NCI-H2171 treated with DMSO at 0.1 percent for 48 hours (cell line): ENCODE data around the gene SYCP2.

Source experiments
- DNase-seq: peaks from one replicate; lab custom pipeline; 2025; lab: John Stamatoyannopoulos, UW

The SYCP2 gene

GRCh38 chr20:59823030-59823423 is 110.4 kb downstream of the SYCP2 start:
- no peak for DNase-seq

DNA sequence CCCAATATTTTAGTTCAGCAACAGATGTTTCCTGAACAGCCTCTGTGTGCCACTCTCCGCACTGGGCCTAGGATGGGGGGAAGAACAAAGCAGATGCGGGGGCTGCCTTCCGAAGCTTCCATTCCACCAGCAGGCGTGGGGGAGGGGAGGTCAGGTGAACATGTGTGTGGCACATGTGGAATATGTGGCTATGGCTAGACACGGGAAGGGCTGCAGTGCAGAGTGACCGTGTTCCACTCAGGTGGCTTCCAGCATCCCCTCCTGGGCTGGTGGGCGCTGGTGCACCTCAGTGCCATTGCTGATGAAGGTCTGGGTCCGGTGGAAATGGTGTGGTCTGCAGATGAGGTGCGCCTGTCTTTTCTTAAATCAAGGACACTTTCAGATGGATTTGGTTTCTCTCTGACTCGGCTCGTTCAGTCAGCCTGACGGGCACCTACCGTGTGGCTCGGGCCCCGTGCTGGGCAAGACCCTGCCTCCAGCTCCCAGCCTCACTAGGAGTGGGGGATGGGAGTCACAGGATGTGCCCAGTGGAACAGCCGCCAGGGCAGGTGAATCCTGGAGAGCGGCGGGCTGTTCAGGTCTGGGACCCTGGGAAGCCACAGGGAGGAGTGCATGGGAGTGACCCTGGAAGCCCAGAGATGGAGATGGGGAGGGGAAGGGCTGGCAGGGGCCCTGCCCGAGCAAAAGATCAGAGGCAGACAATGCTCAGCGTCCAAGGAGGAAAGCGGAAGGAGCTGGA is 111.0 kb downstream of the SYCP2 start:
- no peak for DNase-seq

DNA sequence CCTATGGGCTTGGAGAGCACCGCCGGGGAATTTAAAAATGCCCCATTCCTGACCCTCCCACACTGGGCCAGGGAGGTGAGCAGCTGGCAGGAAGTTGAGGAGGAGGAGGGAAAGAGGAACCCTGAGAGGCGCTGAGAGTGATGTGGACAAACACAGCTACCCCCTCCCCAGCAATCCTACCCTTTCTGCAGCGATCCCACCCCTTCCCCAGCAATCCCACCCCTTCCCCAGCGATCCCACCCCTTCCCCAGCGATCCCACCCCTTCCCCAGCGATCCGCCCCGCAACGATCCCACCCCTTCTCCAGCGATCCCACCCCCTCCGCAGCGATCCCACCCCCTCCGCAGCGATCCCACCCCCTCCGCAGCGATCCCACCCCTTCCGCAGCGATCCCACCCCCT is 111.6 kb downstream of the SYCP2 start:
- DNase-seq: no peak

- no peak for DNase-seq
Observed at GRCh38 chr20:59821201-59821600, 112.2 kb downstream of the SYCP2 start.

- peak; percentile 86 for DNase-seq
Observed at GRCh38 chr20:59820204-59821041, 113.0 kb downstream of the SYCP2 start.

- no peak for DNase-seq
Observed at GRCh38 chr20:59819496-59820203, 113.8 kb downstream of the SYCP2 start.

- DNase-seq: no peak
Observed at GRCh38 chr20:59818911-59819310, 114.5 kb downstream of the SYCP2 start.

DNA sequence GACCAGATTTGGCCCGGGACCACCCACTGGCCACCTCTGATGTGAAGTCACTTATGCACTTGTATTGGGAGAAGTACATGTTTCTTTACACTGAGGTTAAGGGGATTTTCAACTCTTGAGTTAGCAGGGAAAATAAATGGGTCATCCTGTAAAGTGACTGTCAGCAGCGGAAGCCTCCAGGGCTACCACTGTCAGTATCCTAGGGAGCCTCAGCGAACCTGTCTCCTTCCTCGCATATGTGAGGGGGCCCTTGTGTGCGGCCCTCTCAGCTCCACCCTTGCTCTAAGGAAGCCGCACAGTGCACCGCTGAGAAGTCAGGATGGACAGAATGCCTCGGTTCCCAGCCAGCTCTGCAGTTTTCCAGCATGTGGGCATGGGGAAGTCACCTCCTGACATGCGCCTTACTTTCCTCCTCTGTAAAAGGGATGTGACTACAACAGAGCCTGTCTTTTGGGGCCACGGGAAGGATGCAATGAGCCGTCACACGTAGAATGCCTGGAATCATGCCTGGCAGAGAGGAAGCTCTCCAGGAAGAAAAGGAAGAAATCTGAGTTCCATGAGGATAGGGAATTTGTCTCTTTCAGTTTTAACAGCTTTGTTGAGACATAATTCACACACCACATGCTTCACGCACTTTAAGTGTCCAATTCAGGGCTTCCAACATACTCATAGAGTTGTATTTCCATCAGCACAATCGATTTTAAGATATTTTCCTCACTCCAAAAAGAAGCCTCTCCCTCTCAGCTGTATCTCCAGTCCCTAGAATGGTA is 115.4 kb downstream of the SYCP2 start:
- DNase-seq: no peak

DNA sequence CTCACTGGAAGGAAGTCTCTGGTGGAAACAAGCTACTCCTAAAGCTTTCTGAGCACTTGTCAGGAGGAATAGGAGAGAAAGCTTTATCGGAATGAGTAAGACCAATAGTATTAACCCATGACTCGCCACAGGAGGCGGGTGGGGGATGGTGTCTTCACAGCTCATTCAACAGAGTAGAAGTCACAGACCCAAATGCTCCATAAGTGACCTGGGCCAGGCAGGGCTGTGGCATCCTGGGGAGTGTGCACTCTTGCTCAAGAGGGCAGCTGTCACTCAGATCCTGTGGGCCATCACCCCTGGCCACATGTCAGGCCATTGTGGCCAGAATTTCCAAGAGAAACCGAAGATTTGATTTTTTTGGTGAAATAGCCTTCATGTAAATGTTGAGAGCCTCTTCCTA is 116.0 kb downstream of the SYCP2 start:
- DNase-seq: no peak

- DNase-seq: no peak
Observed at GRCh38 chr20:59816146-59816738, 117.2 kb downstream of the SYCP2 start.

DNA sequence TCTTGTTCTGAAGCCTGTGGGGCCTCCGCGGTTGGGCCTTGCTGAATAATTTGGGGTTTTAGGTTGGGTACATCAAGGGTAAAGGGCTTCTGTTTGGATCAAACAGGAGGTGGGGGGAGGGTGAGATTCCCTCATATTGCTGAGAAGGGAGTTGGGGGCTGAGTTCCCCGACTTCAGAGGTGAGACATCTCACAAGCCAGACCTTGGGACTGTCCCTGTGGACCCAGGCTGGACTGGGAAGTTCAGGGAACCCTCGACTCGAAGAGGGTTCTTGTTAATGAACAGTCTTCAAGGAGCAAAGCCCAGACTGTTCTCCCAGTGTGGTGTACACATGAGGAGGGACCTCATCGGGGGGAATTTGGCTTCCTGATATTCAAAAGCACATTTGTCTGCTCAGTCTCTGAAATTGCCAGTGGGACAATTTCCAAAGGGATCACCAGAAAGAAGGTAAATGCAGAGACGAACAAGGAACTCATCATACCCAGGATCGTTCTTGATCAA is 118.5 kb downstream of the SYCP2 start:
- DNase-seq: no peak

- no peak for DNase-seq
Observed at GRCh38 chr20:59813948-59814839, 119.2 kb downstream of the SYCP2 start.
